Tibial artery (tissue), 4 donors: ENCODE data around the gene SCO2.

Source experiments
- DNase-seq, 2 donors: peaks; one replicate each; pipeline ENCODE4 v3.0.0-alpha.2; 2019
- H3K27ac ChIP-seq, 2 donors: fragments of 200-600 bp; sonication (generic) in 1 of 2; 1 replicate in 1 of 2; 2 replicates in 1 of 2; pipeline ENCODE4 v1.5.1; 2018 to 2019; ENCODE audit warnings: mild to moderate bottlenecking in 1 of 2
- H3K27me3 ChIP-seq, 2 donors: fragments of 200-600 bp; sonication (generic) in 1 of 2; one replicate each; pipeline versions ENCODE4 v1.5.1 to v1.6.0; 2016 to 2019
- H3K36me3 ChIP-seq, 3 donors: fragments of 200-600 bp; sonication (generic) in 2 of 3; one replicate each; pipeline ENCODE4 v1.5.1; 2016 to 2019; ENCODE audit warnings: mild to moderate bottlenecking in 2 of 3
- H3K4me1 ChIP-seq, 4 donors: fragments of 200-600 bp; sonication (generic) in 2 of 4; 1 replicate in 3 of 4; 2 replicates in 1 of 4; pipeline ENCODE4 v1.5.1; 2016 to 2019
- H3K4me3 ChIP-seq, 2 donors: fragments of 200-600 bp; sonication (generic) in 1 of 2; 1 replicate in 1 of 2; 2 replicates in 1 of 2; pipeline ENCODE4 v1.5.1; 2018 to 2019; ENCODE audit warnings: mild to moderate bottlenecking in 2 of 2
- H3K9me3 ChIP-seq, 3 donors: fragments of 200-600 bp; sonication (generic) in 1 of 3; one replicate each; pipeline ENCODE4 v1.5.1; 2016 to 2019
- intact Hi-C: fragments of 100-400 bp; cut with DNase I; formaldehyde crosslinking; loops from one replicate; pipeline ENCODE4 v1.15.0; 2023; ENCODE audit warnings: low total_unique reads
- TF ChIP-seq, protein P1 (sequence below), 2 experiments: fragments of 200-600 bp in 1 of 2; fragments of 450-650 bp in 1 of 2; IDR thresholded peaks; one replicate each; pipeline ENCODE4 v1.5.1; 2017 to 2019; ENCODE audit warnings: antibody characterized with exemption in 2 of 2, mild to moderate bottlenecking in 1 of 2, moderate library complexity in 1 of 2

SCO2 gene

DNA sequence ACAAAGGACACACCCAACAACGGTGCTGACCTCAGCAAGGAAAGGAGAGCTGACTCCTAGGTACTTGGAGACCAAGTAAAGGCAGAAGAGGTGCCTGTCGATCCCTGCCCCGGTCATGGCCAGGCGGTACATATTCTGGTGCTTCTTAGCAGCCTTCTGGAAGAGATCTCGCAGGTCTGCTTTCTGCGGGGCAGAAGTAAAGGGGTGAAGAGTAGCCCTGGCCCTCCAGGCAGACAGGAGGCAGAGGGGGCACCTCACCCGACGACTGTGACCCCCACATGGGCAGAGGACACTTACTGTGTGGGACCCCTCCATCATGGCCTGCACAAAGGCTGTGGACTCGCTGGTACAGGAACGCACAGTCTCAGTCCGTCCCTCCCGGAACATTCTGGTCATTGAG is 45.5 kb upstream of the SCO2 start:
- no peak overlapping the region for H3K4me3 ChIP-seq
- H3K27me3 ChIP-seq = peaks cover 0 to under 1% of the 10 kb centered on the region in 2 donors
- TF ChIP-seq, protein P1, sequence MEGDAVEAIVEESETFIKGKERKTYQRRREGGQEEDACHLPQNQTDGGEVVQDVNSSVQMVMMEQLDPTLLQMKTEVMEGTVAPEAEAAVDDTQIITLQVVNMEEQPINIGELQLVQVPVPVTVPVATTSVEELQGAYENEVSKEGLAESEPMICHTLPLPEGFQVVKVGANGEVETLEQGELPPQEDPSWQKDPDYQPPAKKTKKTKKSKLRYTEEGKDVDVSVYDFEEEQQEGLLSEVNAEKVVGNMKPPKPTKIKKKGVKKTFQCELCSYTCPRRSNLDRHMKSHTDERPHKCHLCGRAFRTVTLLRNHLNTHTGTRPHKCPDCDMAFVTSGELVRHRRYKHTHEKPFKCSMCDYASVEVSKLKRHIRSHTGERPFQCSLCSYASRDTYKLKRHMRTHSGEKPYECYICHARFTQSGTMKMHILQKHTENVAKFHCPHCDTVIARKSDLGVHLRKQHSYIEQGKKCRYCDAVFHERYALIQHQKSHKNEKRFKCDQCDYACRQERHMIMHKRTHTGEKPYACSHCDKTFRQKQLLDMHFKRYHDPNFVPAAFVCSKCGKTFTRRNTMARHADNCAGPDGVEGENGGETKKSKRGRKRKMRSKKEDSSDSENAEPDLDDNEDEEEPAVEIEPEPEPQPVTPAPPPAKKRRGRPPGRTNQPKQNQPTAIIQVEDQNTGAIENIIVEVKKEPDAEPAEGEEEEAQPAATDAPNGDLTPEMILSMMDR (IDR thresholded peaks at IDR 0.05) = no peak
- intact Hi-C loops = no loop called here
- H3K4me1 ChIP-seq = no peaks in the 10 kb centered on the region
- H3K27ac ChIP-seq = no peak overlapping the region
- H3K9me3 ChIP-seq = no peaks in the 10 kb centered on the region
- peaks cover 0 to 58% (median 0%) of the 10 kb centered on the region in 3 donors for H3K36me3 ChIP-seq
- no peak for DNase-seq

GRCh38 chr22:50569896-50570535 is 44.6 kb upstream of the SCO2 start:
- Histone ChIP-seq H3K4me1 (no peaks in the 10 kb centered on the region), H3K4me3 (no peak overlapping the region), H3K9me3 (no peaks in the 10 kb centered on the region), H3K27me3 (no peaks in the 10 kb centered on the region), H3K27ac (no peak overlapping the region), H3K36me3 (peaks cover 0 to 58% (median 0%) of the 10 kb centered on the region in 3 donors)
- TF ChIP-seq, protein P1 (IDR thresholded peaks at IDR 0.05) = no peak
- DNase-seq = no peak
- intact Hi-C loops = no loop called here

DNA sequence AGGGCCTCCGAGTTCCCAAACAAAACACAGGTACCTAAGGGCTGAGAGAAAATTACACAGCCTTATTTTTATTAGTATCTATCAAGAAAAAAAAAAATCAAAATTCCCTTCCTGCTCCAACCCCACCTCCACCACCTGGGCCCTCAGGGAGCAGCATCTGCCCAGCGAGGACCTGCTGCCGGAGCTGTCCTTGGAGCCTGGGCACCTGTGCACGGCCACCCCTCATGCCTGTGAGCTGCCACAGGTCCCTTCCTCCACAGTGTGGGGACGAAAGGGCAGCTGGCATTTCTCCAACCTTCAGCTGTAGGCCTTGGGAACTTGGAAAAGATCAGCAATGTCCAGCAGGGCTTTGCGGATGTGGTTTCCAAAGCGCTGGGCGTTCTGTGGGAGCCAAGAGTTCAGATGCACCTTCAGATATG is 43.7 kb upstream of the SCO2 start:
- H3K4me1 ChIP-seq = peaks cover 0 to under 1% (median 0%) of the 10 kb centered on the region in 4 donors
- DNase-seq = no peak
- H3K27ac ChIP-seq = no peak overlapping the region
- TF ChIP-seq, protein P1 (IDR thresholded peaks at IDR 0.05) = no peak
- intact Hi-C loops = no loop called here
- no peaks in the 10 kb centered on the region for H3K9me3 ChIP-seq
- H3K4me3 ChIP-seq = no peak overlapping the region
- H3K27me3 ChIP-seq = no peaks in the 10 kb centered on the region
- H3K36me3 ChIP-seq = peaks cover 0 to 55% (median 0%) of the 10 kb centered on the region in 3 donors

DNA sequence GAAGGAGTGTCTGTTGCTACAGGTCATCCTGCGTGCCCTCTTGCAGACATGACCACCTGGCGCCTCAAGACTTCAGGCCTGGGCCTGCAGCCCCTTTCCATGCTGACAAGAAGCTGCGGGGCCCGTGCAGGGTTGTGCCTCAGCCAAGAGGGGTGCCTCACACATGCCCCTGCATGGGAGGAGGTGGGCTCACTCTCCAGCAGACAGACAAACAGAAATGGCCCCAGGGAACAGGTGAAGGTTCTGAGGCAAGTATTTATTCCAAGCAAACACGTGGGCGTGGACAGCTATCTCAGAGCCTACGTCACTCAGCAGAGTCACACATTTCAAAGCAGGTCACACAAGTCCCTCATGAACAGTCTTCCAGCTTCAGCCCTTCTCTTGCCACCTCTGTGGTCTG is 43.2 kb upstream of the SCO2 start:
- TF ChIP-seq, protein P1 (IDR thresholded peaks at IDR 0.05) = no peak
- H3K27me3 ChIP-seq = no peaks in the 10 kb centered on the region
- H3K9me3 ChIP-seq = no peaks in the 10 kb centered on the region
- H3K4me3 ChIP-seq = no peak overlapping the region
- H3K27ac ChIP-seq = no peak overlapping the region
- peaks cover 0 to 51% (median 0%) of the 10 kb centered on the region in 3 donors for H3K36me3 ChIP-seq
- H3K4me1 ChIP-seq = peaks cover 0 to 5% (median 1%) of the 10 kb centered on the region in 4 donors
- intact Hi-C loops = no loop called here
- DNase-seq = no peak

DNA sequence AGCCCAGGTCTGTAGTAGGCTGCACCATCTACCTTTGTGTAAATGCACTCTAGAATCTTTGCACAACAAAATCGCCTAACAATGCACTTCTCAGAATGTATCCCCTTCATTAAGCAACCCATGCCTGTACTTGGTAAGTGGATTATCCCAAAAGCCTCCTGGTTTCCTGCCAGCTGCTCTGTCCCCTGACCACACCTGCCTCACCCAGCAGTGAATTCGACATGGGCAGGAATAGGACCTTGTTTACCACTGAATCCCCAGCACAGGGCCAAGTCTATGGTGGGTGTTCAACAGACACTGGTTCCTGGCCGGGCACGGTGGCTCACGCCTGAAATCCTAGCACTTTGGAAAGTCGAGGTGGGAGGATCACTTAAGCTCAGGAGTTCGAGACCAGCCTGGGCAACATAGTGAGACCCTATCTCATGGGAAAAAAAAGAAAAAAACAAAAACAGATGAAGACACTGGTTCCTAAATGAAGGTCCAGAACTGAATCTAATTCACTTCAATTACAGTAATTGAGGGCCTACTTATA is 42.4 kb upstream of the SCO2 start:
- Histone ChIP-seq H3K4me1 (peaks cover 0 to 11% (median 7%) of the 10 kb centered on the region in 4 donors), H3K36me3 (peaks cover 0 to 43% (median 0%) of the 10 kb centered on the region in 3 donors), H3K4me3 (no peak overlapping the region), H3K9me3 (no peaks in the 10 kb centered on the region), H3K27me3 (no peaks in the 10 kb centered on the region), H3K27ac (no peak overlapping the region)
- TF ChIP-seq, protein P1 (IDR thresholded peaks at IDR 0.05) = no peak
- intact Hi-C loops = no loop called here
- DNase-seq = no peak
